NCI-H460 (cell line): ENCODE data around the gene DDIT3. TPM values are rescaled to one million over a fixed set of nuclear protein-coding genes. Genes with fewer than 3 reads are reported as not detected.

Experiments
- DNase-seq: peaks from one replicate; pipeline ENCODE4 v3.0.0-alpha.2; 2016; ENCODE audit warnings: low read depth; ENCODE audit errors: extremely low read depth
- total RNA-seq: library from RNA; depleted of rRNA; stranded (reverse); fragments of >200 nt; shearing (Covaris generic); gene quantifications from 2 replicates; pipeline ENCODE4 v1.2.3, GENCODE V29; 2014

Gene DDIT3
- total RNA-seq, 1 experiment from 2014 or later, result 194 TPM

GRCh38 chr12:57548013-57548315, 27.6 kb upstream of the DDIT3 start:
- no peak for DNase-seq

GRCh38 chr12:57547288-57548012, 27.1 kb upstream of the DDIT3 start:
- DNase-seq, result no peak

- peak; percentile 98 for DNase-seq
These were observed 26.3 kb upstream of the DDIT3 start, which contains the start of gene DCTN2 for GRCh38 chr12:57546438-57547287. Gene DCTN2 (minus strand): TSS chr12:57547192. CDS start chr12:57547063, 129 bp downstream.

GRCh38 chr12:57545809-57546437, 25.6 kb upstream of the DDIT3 start:
- no peak for DNase-seq

GRCh38 chr12:57543581-57543980, 23.3 kb upstream of the DDIT3 start:
- no peak for DNase-seq

- DNase-seq, result no peak
These were observed 21.4 kb upstream of the DDIT3 start for GRCh38 chr12:57541717-57542116.

- DNase-seq, result no peak
These were observed 20.7 kb upstream of the DDIT3 start for GRCh38 chr12:57541001-57541400.

GRCh38 chr12:57539134-57539768, 18.9 kb upstream of the DDIT3 start:
- DNase-seq, result no peak

GRCh38 chr12:57536597-57536942, 16.3 kb upstream of the DDIT3 start:
- DNase-seq, result no peak

- DNase-seq, result no peak
These were observed 15.7 kb upstream of the DDIT3 start for GRCh38 chr12:57535764-57536596.

GRCh38 chr12:57534991-57535543, 14.8 kb upstream of the DDIT3 start:
- no peak for DNase-seq

- no peak for DNase-seq
These were observed 13.9 kb upstream of the DDIT3 start for GRCh38 chr12:57534250-57534649.

GRCh38 chr12:57533108-57533507, 12.8 kb upstream of the DDIT3 start:
- DNase-seq, result no peak

- DNase-seq, result no peak
These were observed 11.5 kb upstream of the DDIT3 start for GRCh38 chr12:57531836-57532235.

- DNase-seq, result no peak
These were observed 10.3 kb upstream of the DDIT3 start for GRCh38 chr12:57530396-57531142.

- DNase-seq, result no peak
These were observed 9.5 kb upstream of the DDIT3 start for GRCh38 chr12:57529831-57530230.

GRCh38 chr12:57528831-57529555, 8.7 kb upstream of the DDIT3 start:
- no peak for DNase-seq

GRCh38 chr12:57528176-57528575, 7.9 kb upstream of the DDIT3 start:
- DNase-seq, result no peak

GRCh38 chr12:57527184-57527583, 6.9 kb upstream of the DDIT3 start:
- no peak for DNase-seq
